ENCODE data around the gene KAZN. TPM values are rescaled to one million over a fixed set of nuclear protein-coding genes. Genes with fewer than 3 reads are reported as not detected.

KAZN gene
- total RNA-seq, 1 donor from 2014 or later = 2.2 TPM

DNA sequence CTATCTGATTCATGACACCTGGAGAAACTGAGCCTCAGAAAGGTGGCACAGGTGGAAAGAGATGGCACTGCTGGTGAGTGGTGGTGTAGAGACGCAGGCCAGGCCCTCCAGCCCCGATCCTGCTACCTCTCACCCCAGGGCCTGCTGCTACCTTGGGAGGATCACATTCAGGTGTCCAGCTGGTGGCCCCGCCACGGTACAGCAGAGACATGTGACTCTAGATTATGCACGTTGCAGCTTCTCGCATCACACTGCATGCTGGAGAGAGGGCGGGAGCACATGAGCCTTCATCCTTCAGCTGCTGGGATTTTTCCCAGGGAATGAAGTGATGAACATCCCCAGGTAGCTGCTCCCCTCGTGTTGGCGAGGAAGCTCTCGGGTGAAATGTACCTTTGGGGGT lies 32.9 kb downstream of the KAZN start:
- intact Hi-C loops (cut with micrococcal nuclease) = no loop called here

DNA sequence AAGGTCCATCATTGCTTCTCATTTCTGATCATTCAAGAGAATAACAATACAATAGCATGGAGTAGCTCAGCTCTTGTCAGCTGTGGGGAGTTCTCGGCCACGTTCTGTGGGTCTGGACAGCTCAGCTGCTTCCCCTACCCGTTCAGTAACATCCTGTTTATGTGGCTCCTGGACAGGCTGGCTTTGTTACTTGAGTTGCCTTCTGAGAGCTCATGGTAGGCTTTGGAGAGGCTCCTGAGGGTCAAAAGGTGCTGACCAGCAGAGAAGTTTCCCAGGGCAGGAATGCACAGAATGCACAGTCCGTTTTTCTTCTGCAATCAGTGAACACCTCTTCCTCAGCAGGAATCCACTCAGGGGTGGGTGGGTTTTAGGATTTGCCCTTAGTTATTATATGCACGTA lies 36.0 kb downstream of the KAZN start:
- intact Hi-C loops (cut with micrococcal nuclease) = no loop called here
- DNase-seq = no peak
- ATAC-seq = no peak

More for the DNA sequence above, 32.9 kb downstream of the KAZN start:
- ATAC-seq (no peak), DNase-seq (no peak)

DNA sequence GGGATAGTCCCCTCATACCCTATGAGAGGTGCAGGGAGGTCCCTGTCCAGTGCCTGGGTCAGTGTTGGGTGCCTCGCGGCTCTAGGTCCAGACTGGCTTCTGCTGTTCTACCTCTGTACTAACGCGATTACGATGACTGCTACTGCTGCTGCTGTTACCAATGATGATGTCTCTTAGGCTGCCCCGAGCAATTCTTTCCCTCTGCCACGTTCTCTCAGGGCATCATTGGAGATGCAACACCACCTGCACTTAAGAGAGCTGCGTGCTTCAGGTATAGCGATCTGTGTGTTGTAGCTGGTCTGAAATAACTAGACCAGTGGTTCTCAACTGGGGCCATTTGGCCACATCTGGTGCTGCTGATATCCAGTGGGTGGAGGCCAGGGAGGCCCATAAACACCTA lies 36.9 kb downstream of the KAZN start:
- no peak for ATAC-seq
- intact Hi-C loops (cut with micrococcal nuclease) = no loop called here

DNA sequence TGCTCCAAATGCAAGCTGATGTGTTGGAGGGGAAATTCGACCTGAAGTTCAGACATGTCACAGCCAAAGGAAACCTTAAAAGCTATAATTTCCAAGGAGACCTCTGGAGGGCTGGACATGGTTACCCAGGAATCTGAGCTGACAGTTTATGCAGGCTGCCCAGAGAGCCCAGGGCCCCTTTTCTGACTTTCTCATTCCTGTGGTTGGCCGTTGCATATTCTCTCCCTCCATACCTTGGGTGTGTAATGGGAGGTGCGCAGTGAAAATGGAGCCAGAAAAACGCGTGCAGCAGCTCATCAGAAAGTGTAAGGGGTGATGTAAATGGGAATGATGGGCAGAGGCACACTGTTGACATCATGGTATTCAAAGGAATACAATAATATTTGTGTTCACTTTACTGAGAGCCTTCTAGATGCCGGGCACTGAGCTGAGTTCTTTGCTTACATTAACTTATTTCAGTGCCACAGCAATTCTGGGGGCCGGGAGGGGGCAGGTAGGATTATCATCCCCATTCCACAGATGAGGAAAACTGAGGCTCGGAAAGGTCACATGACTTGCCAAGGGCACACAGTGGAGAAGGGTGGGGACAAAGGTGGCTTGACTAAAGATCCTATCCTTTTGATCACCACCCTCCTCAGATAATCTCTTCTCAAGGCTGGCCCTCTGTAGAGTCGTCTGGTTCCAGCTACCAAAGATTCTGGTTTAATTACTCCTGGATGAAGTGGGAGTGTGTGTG lies 38.6 kb downstream of the KAZN start:
- ATAC-seq (no peak), DNase-seq (no peak)
- intact Hi-C loops (cut with micrococcal nuclease) = no loop called here

More for the DNA sequence above, 36.9 kb downstream of the KAZN start:
- DNase-seq = no peak

DNA sequence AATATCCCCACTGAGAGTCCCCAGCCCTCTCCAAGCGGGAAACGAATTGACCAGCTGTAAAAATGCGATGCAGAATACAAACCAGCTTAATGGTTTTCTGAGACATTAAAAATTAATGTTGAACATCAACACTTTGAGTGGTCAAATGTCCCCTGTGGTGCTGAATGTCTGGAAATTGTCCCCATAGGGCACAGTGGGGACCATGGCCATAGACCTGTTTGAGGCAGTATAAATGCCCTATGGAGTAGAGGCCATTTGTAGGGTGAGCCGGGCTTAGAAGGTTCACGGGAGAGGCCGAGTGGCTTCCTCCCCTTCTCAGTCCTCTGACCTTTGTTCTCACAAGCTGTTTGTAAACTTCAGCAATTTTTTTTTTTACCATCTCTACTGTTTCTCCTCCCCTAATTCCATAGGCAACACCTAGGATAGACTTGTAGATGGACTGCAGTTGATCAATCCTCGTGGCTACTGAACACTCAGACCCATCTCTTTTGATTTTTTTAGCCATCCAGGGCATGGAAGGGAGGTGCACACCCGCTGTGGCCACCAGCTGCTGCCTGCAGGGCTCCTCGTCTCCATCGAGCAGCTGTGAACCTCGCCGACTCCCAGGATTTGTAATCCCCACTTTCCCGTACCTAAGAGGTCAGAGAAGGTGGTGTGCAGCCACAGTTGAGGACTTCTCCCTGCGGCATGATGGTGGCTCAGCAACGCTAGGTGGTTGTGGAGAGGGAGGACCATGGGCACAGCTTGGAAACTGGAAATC lies 41.0 kb downstream of the KAZN start:
- ATAC-seq (no peak), DNase-seq (no peak)
- intact Hi-C loops (cut with micrococcal nuclease) = no loop called here

DNA sequence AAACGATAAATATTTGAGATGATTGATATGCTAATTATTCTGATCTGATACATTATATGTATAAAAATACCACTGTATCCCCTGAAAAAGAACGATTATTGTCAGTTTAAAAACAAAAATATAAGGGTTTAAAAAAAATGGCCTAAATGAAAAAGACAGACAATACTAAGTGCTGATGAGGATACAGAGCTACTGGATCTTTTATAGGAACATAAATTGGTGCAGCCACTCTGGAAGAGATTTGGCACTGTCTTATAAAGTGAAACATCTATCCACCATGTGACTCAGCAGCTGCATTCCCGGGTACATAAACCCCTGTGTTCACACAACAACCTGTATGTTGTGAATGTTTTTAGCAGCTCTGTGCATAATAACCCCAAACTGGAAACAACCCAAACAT lies 44.2 kb downstream of the KAZN start:
- intact Hi-C loops (cut with micrococcal nuclease) = no loop called here
- DNase-seq (no peak), ATAC-seq (no peak)

DNA sequence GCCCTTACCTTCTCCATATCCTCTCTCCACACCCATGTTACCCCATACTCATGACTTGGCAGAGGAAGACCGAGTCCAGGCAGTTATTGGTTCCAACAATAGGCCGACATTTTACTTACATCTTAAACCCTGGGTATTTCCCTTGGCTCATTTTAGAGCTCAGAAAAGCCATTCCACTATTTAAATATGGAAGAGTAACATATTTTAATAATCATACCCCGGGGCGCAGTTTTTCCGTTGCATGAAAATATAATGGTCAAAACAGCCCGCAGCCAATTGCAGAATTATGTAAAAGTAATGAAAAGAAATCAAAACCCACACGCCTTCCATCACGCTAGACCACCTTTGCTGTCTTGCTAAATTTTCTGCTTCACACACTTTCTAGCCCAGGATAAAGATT lies 48.5 kb downstream of the KAZN start:
- intact Hi-C loops (cut with micrococcal nuclease) = no loop called here
- ATAC-seq (no peak), DNase-seq (no peak)

DNA sequence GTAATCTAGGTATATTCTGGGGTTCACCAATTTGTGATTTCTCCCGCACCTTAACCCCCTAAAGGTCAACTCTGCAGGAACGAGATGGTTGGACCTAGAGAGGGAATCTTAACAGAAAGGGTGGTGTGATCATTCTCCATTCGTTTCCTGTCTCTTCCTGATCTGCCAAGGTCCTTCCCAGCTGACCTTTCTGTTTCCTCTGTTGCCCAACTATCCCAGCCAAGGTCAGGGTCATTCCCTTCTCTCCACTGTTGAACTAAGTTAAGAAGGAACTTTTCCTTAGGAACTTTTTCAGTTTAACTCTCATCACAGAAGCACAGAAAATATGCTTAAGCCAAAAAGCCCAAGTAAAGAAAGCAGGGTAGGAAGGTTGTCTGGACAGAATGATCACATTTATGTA lies 49.3 kb downstream of the KAZN start:
- ATAC-seq = no peak
- intact Hi-C loops (cut with micrococcal nuclease) = no loop called here
- DNase-seq = no peak

DNA sequence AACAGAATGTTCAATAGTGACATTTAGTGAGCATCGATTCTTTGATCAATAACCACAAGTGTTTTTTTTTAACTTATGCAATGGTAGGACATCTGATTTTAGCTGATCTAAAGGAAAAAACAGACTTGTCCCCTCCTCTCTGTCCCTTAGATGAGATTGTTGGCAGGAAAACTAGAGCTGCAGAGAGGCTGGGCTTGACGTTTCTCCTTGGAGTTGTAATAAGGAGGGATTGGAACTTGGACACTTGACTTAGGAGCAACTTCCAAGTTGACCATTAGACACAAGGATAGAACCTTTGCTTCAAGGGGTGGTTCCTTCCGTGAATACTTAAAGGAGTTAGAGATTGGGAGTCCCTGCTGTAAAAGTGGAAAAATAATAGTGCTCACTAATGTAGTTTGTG lies 49.9 kb downstream of the KAZN start:
- no peak for ATAC-seq
- DNase-seq = no peak
- intact Hi-C loops (cut with micrococcal nuclease) = no loop called here

DNA sequence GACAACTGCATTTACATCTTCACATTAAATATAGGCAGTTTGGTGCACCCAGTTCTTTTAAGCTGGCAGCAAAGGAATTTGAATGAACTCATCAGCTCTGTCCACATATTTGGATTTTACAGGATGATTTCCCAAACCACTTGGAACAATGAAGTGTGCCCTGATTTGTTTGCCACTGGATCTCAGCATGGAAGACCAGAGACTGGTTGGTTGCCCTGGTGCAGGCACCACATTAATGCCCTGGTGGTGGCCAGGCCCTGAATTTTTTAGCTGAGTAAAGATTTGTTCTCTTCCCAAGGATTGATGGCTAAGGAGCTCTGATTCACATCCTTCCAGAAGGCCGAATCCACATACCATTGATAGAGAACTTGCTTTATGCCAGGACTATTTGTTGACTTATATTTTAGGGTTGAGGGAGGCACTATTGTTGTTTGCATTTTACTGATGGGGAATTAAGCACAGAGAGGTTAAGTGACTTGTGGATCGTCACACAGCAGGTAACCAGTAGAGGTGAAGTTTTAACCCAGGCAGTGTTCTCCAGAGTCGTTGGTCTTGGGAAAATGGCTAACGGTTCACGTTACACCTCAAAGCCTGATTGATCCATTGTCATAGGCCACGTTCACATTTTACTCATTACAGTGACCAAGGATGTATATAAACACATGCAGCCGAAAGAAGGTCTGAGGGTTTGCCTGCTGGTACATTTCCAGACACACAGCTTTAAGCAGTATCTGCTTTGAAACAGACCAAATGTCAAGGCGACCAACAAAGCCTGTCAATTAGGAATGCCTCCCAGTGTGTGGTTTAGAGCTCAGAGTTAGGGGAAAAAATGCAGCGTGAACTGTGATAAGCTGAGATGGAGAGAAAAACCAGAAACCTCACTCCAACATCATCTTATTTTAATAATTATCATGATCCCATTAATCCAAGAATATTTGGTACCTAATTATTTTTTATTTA lies 50.7 kb downstream of the KAZN start:
- DNase-seq (no peak), ATAC-seq (no peak)
- intact Hi-C loops (cut with micrococcal nuclease) = no loop called here

DNA sequence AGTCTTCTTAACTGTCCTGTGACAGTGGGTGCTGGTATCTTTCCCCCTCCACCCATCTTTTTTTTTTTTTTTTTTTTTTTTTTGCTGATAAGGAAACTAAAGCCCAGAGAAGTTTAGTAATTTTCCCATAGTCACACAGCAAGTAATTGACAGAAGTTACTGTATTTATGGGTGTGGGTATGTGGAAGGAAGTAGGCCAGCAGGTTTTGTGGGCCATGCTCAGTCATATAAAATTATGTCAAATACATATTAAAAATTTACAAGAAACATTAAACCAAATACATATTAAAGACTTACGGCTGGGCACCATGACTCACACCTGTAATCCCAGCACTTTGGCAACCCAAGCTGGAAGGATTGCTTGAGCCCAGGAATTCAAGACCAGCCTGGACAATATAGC lies 51.5 kb downstream of the KAZN start:
- intact Hi-C loops (cut with micrococcal nuclease) = no loop called here
- DNase-seq (no peak), ATAC-seq (no peak)

DNA sequence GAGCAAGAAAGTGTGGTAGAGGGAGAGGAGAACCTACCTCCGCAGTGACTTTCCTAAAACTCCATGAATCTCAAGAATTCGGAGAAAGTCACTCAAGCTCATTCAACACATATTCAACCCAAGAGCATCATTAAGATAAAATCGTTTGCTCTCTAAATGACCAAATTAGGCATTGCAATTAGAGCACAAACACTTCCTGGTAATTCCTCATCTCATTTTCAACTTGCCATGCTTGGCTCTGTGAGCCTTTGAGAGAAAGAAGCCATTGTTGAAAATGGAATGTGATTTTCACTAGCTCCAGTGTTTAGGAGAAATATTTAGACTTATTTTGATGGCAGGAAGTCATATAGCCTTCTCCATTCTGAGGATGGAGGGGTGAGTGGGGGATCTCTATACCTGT lies 52.5 kb downstream of the KAZN start:
- intact Hi-C loops (cut with micrococcal nuclease) = no loop called here
- no peak for ATAC-seq
- no peak for DNase-seq

DNA sequence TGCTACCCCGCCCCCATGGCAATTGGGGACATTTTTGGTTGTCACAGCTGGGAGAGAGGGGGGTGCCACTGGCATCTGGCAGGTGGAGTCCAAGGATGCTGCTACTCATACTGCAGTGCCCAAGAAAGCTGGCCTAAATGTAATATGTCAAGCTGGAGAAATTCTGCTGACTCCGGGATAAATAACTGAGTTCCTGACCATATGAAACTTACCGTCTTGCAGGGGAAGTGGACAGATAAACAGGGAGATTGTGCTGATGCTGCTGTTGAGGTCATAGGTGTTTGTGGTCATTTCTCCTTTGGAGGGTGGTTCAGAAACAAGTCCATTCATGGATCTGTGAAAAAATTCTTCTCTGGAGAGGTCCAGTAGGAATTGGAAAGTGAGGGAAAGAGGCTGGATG lies 54.4 kb downstream of the KAZN start:
- ATAC-seq (no peak), DNase-seq (no peak)
- intact Hi-C loops (cut with micrococcal nuclease) = no loop called here

DNA sequence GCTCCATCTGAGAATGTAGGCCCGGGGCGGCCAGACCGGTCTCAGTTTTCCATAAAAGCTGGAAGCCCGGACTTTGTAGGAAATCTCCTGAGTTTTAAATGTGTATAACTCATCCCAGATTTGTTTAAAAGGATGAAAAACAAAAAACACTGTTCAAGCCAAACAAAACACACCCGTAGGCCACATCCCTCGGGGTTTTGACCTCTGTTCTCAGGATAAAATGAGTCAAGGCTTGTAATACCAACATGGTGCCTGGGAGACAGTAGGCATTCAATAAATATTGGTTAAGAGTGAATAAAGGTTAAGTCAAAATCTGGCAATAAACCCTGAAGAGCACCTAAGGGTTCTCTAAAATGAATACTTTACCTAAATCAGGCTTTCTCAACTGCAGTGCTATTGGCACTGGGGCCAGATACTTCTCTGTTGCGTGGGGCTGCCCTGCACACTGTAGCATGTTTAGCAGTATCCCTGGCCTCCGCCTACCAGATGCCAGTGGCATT lies 55.0 kb downstream of the KAZN start:
- ATAC-seq (no peak), DNase-seq (no peak)
- intact Hi-C loops (cut with micrococcal nuclease) = no loop called here

DNA sequence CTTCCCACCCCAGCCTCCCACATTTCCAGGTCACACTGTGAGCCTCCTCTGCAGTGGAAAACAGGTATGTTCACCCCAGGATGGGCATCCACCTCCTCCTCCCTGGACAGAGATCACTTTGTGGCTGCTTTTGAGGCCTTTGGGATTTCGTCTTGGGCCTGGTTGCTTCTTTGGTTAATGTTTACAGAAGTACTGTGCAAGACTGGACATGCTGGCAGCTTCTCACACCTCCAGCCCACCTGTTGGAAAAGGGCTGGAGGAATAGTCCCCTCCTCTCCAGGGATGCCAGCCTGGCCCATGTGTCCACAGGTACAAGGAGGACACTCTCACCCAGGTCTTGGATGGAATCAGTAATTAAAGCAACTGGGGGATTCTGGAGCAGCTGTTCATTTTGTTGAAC lies 56.1 kb downstream of the KAZN start:
- no peak for ATAC-seq
- no peak for DNase-seq
- intact Hi-C loops (cut with micrococcal nuclease) = no loop called here

DNA sequence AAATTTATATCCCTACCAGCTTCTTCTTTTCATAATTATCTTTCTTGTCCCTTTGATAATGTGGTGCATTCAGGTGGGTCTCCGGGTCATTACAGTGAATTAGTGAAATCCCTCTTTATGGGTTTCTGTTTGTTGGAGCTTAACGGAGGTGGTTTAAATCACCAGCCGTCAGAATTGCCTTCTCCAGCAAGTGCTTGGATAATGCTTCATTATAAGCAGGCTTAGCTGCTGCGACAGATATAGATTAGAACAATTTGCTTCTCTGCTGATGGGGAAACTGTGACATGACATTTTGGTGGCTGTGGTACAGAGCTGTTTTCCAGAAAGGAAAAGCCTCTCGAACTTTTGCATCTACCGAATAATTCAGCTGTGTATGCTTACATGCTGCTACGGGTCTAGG lies 56.9 kb downstream of the KAZN start:
- intact Hi-C loops (cut with micrococcal nuclease) = no loop called here
- no peak for ATAC-seq
- no peak for DNase-seq

DNA sequence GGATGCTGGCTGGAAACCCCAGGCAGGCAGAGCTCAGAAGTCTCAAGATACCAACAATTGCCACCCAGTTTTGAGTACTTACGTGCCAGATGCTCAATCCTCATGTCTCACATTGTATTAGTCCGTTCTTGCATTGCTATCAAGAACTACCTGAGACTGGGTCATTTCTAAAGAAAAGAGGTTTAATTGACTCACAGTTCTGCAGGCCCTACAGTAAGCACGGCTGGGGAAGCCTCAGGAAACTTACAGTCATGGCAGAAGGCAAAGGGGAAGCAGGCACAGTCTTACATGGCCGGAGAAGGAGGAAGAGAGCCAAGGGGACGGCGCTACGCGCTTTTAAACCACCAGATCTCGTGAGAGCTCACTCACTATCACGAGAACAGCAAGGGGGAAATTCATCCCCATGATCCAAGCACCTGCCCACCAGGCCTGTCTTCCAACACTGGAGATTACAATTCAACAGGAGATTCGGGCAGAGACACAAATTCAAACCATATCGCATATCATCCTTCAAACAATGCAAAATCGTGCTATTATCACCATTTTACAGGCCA lies 58.0 kb downstream of the KAZN start:
- no peak for DNase-seq
- intact Hi-C loops (cut with micrococcal nuclease) = no loop called here
- ATAC-seq = no peak

DNA sequence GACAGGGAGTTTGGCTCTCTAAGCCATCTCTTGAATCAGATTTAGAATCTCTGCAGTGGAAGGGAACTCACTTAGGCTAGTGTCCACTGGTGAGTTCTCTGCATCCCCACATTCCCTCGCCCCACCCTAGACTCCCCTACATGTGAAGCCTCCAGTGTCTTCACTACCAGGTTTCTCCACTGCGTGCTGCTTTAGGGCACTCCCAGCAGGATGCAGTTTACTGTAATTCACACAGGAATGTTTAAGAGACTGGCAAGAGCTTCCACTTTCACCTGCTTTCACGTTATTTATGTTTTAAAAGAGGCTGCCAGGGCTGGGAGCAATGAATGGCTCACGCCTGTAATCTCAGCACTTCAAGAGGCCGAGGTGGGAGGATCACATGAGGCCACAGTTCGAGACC lies 60.2 kb downstream of the KAZN start:
- intact Hi-C loops (cut with micrococcal nuclease) = no loop called here
- no peak for ATAC-seq
- DNase-seq = no peak

DNA sequence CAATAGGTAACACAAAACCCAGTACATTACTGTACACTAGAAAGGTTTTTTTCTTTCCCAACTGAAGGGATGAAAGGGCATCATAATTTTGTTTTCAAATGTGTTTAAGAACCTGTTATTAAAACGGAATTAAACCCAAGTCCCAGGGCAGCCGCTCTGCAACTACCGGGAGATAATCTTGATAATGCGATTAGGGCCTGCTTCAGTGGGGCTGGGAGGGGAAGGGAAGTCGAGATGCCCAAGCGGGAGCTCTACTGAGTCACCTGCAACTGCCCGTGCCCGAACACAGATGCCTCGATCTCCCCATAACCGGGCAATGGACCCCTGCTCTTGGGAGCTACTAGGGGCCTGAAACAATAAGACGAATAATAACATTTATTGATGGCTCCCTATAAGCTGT lies 61.4 kb downstream of the KAZN start:
- ATAC-seq = no peak
- no peak for DNase-seq
- intact Hi-C loops (cut with micrococcal nuclease) = no loop called here

DNA sequence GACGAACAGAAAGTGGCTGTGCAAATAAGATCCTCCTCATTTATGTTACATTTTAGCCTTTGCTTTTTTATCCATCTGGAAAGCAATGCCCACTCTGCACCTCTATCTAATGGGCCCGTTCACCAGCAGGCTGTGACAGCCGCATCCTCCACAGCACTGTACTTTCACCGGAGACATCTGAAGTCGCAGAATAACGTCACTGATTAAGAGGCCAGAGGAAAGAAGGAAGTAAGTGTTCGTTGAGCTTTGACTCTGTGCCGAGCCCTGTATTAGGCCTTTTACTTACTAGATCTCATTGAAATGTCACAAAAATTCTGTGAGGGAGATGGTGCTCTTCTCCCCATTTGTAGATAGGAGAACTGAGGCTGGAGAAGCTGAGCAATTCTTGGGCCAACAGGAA lies 62.3 kb downstream of the KAZN start:
- no peak for DNase-seq
- intact Hi-C loops (cut with micrococcal nuclease) = no loop called here
- ATAC-seq = peak; percentile 58
